ENCODE data around the gene ALDH3B1.
A peak's percentile ranks its signal among the peaks of the same experiment; 100 is the strongest.

The ALDH3B1 gene

GRCh38 chr11:68036141-68036716, 26.1 kb downstream of the ALDH3B1 start (continued):
- no peak for TF ChIP-seq ZNF292 (tag by site-specific recombination; IDR thresholded peaks at IDR 0.05; ENCODE audit: borderline replicate concordance, low read depth)
- no peak for TF ChIP-seq ZNF785 (tag by site-specific recombination; IDR thresholded peaks at IDR 0.05)
- no peak for TF ChIP-seq HOXC10 (CRISPR knock-in tag; IDR thresholded peaks at IDR 0.05)

- Histone ChIP-seq H3K36me3 (ENCODE audit: control insufficient read depth in 2 of 2, insufficient read depth in 1 of 2, low read length in 2 of 2) (peaks cover 0 to 42% of the 10 kb centered on the region in 2 experiments; a peak in 2 of 3 replicates), H3K4me1 (ENCODE audit: control insufficient read depth, insufficient read depth, low read length) (0 out of 2 replicates have a peak, but pooled peaks cover under 1% of the 10 kb centered on the region), H3K9me3 (ENCODE audit: control insufficient read depth, insufficient read depth, low read depth, low read length) (no peaks in the 10 kb centered on the region), H3K27ac (ENCODE audit: extremely low read depth, low read depth, low read length) (no peak overlapping the region), H3K4me3 (ENCODE audit: low read depth, low read length) (no peak overlapping the region)
- TF ChIP-seq ZNF664 (tag by site-specific recombination; IDR thresholded peaks at IDR 0.05) (no peak), ZNF747 (tag by site-specific recombination; IDR thresholded peaks at IDR 0.05) (no peak), GLIS1 (tag by site-specific recombination; IDR thresholded peaks at IDR 0.05) (0 out of 2 replicates have a peak, but pooled peaks have one; percentile 16), ZNF146 (tag by site-specific recombination; IDR thresholded peaks at IDR 0.05) (no peak), ZNF292 (tag by site-specific recombination; IDR thresholded peaks at IDR 0.05; ENCODE audit: borderline replicate concordance, low read depth) (no peak), ZNF23 (tag by site-specific recombination; IDR thresholded peaks at IDR 0.05; ENCODE audit: borderline replicate concordance) (no peak), ZNF248 (tag by site-specific recombination; IDR thresholded peaks at IDR 0.05) (no peak), ZNF521 (tag by site-specific recombination; IDR thresholded peaks at IDR 0.05) (no peak), ZNF157 (tag by site-specific recombination; IDR thresholded peaks at IDR 0.05) (no peak), GLIS2 (tag by site-specific recombination; IDR thresholded peaks at IDR 0.05) (peak; percentile 43), ZFP37 (tag by site-specific recombination; IDR thresholded peaks at IDR 0.05) (no peak), KLF9 (tag by site-specific recombination; IDR thresholded peaks at IDR 0.05; ENCODE audit: low read depth) (no peak), ZSCAN16 (tag by site-specific recombination; IDR thresholded peaks at IDR 0.05) (no peak), ZNF837 (tag by site-specific recombination; IDR thresholded peaks at IDR 0.05) (no peak)
- POLR2A ChIA-PET = interaction anchor here (0.5 to 1.1 kb wide), 2 partner anchors 74 to 90 kb away, joined by 4 to 5 read pairs; no protein-coding TSS in a partner anchor
- CTCF ChIA-PET = no interaction called here
These were observed 26.7 kb downstream of the ALDH3B1 start for GRCh38 chr11:68036717-68037239.

GRCh38 chr11:68037411-68038225, 27.5 kb downstream of the ALDH3B1 start:
- Histone ChIP-seq H3K36me3 (ENCODE audit: control insufficient read depth in 2 of 2, insufficient read depth in 1 of 2, low read length in 2 of 2) (peaks cover 0 to 33% of the 10 kb centered on the region in 2 experiments; a peak in 2 of 3 replicates), H3K27ac (ENCODE audit: extremely low read depth, low read depth, low read length) (no peak overlapping the region), H3K4me3 (ENCODE audit: low read depth, low read length) (no peak overlapping the region), H3K9me3 (ENCODE audit: control insufficient read depth, insufficient read depth, low read depth, low read length) (no peaks in the 10 kb centered on the region), H3K4me1 (ENCODE audit: control insufficient read depth, insufficient read depth, low read length) (no peaks in the 10 kb centered on the region)
- ChIA-PET CTCF (interaction anchor here (0.6 kb wide), 1 partner anchor 1632 kb away, joined by 3 read pairs; no protein-coding TSS in a partner anchor), POLR2A (interaction anchor here (0.5 to 1.1 kb wide), 5 partner anchors 9 to 174 kb away, joined by 3 to 6 read pairs (median 4); no protein-coding TSS in a partner anchor)
- TF ChIP-seq, protein P1, sequence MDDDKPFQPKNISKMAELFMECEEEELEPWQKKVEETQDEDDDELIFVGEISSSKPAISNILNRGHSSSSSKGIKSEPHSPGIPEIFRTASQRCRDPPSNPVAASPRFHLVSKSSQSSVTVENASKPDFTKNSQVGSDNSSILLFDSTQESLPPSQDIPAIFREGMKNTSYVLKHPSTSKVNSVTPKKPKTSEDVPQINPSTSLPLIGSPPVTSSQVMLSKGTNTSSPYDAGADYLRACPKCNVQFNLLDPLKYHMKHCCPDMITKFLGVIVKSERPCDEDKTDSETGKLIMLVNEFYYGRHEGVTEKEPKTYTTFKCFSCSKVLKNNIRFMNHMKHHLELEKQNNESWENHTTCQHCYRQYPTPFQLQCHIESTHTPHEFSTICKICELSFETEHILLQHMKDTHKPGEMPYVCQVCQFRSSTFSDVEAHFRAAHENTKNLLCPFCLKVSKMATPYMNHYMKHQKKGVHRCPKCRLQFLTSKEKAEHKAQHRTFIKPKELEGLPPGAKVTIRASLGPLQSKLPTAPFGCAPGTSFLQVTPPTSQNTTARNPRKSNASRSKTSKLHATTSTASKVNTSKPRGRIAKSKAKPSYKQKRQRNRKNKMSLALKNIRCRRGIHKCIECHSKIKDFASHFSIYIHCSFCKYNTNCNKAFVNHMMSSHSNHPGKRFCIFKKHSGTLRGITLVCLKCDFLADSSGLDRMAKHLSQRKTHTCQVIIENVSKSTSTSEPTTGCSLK (tag by site-specific recombination; IDR thresholded peaks at IDR 0.05) = no peak
- TF ChIP-seq HOXC10 (CRISPR knock-in tag; IDR thresholded peaks at IDR 0.05) (0 out of 2 replicates have a peak, but pooled peaks have one; percentile 23), ZNF19 (tag by site-specific recombination; IDR thresholded peaks at IDR 0.05; ENCODE audit: low read depth) (no peak), ZNF239 (tag by site-specific recombination; IDR thresholded peaks at IDR 0.05) (peak; percentile 99), ZNF121 (tag by site-specific recombination; IDR thresholded peaks at IDR 0.05) (no peak)
